HCT116 (cell line): ENCODE measurements around the gene PIP4K2C. TPM values are rescaled to one million over a fixed set of nuclear protein-coding genes. Genes with fewer than 3 reads are reported as not detected.

Experiments
- ATAC-seq: fragments of 200-7000 bp; cut with Tn5 transposase; 2 replicates; pipeline ENCODE4 v1.9.1; 2020; ENCODE audit warnings: mild to moderate bottlenecking, moderate library complexity
- BruUV-seq: library from RNA; stranded (reverse); fragments of 400-500 nt; replicated peaks from 2 replicates; lab custom pipeline; 2021; lab: Mats Ljungman, UMichigan
- CTCF ChIA-PET: fragments of 300-600 bp; sonication (Branson Sonifier 250); formaldehyde crosslinking; loops from one replicate; lab custom pipeline; 2021; ENCODE audit warnings: antibody characterized with exemption; lab: Charles Lee
- POLR2A ChIA-PET: fragments of 300-600, 350-600 bp; sonication (Branson Sonifier 250); formaldehyde crosslinking; loops from one replicate; lab custom pipeline; 2021; ENCODE audit warnings: antibody characterized with exemption; lab: Charles Lee
- RAD21 ChIA-PET, 2 experiments: fragments of 300-600 bp; sonication (Branson Sonifier 250); formaldehyde crosslinking; loops; one replicate each; lab custom pipeline; 2023; ENCODE audit warnings: low total read pairs in 2 of 2; ENCODE audit not compliant: uncharacterized antibody in 2 of 2, unreplicated experiment in 2 of 2, low non-redundant PET in 1 of 2; lab: Charles Lee
- DNase-seq: peaks from one replicate; pipeline ENCODE4 v3.0.0-alpha.2; 2010; ENCODE audit warnings: low read depth, low spot score
- H2AFZ ChIP-seq: fragments of 200-600 bp; shearing (Covaris generic), sonication (generic); 2 replicates; pipeline ENCODE4 v1.6.1; 2017; ENCODE audit warnings: low read depth, mixed run types, mixed read lengths, antibody characterized with exemption, low read length; ENCODE audit not compliant: poor library complexity, severe bottlenecking
- H3K27ac ChIP-seq: 2 replicates; pipeline ENCODE4 v1.5.1; 2012; ENCODE audit warnings: low read depth, low read length
- H3K27me3 ChIP-seq: fragments of 200-600 bp; sonication (generic); 2 replicates; pipeline ENCODE4 v1.6.1; 2016; ENCODE audit warnings: mixed run types, low read length, mixed read lengths; ENCODE audit not compliant: insufficient read depth
- H3K36me3 ChIP-seq, 2 experiments: fragments of 200-500 bp in 1 of 2; fragments of 200-600 bp in 1 of 2; sonication (Bioruptor generic) in 1 of 2; sonication (generic) in 1 of 2; 2 replicates each; pipeline versions ENCODE4 v1.5.1 to v1.6.1; 2014 to 2016; ENCODE audit warnings: low read length in 2 of 2, inconsistent platforms in 1 of 2, mixed read lengths in 1 of 2, mixed run types in 1 of 2; ENCODE audit not compliant: insufficient read depth in 2 of 2, control insufficient read depth in 1 of 2
- H3K4me1 ChIP-seq, 2 experiments: fragments of 200-600 bp in 1 of 2; sonication (generic) in 1 of 2; 2 replicates each; pipeline versions ENCODE4 v1.5.1 to v1.6.1; 2012 to 2017; ENCODE audit warnings: low read length in 2 of 2, inconsistent platforms in 1 of 2, mild to moderate bottlenecking in 1 of 2, mixed read lengths in 1 of 2, mixed run types in 1 of 2, moderate library complexity in 1 of 2; ENCODE audit not compliant: insufficient read depth in 2 of 2, control insufficient read depth in 1 of 2
- H3K4me2 ChIP-seq: fragments of 200-600 bp; sonication (generic); 2 replicates; pipeline ENCODE4 v1.6.1; 2017; ENCODE audit warnings: mixed run types, low read length, mixed read lengths
- H3K4me3 ChIP-seq, 2 experiments: fragments of 200-600 bp in 1 of 2; sonication (generic) in 1 of 2; replicated peaks in 1 of 2; 2 replicates each; pipeline ENCODE4 v1.5.1; 2011 to 2016; ENCODE audit warnings: low read length in 2 of 2, control low read depth in 1 of 2, low read depth in 1 of 2, mild to moderate bottlenecking in 1 of 2, mixed read lengths in 1 of 2, mixed run types in 1 of 2
- H3K79me2 ChIP-seq: fragments of 200-600 bp; sonication (generic); 2 replicates; pipeline ENCODE4 v1.6.1; 2017; ENCODE audit warnings: mild to moderate bottlenecking, mixed run types, low read length, moderate library complexity, mixed read lengths; ENCODE audit not compliant: insufficient read depth
- H3K9ac ChIP-seq: fragments of 200-600 bp; sonication (generic); 2 replicates; pipeline ENCODE4 v1.6.1; 2016; ENCODE audit warnings: low read length, mixed read lengths
- H3K9me2 ChIP-seq: fragments of 200-600 bp; sonication (generic), shearing (Covaris generic); 2 replicates; pipeline ENCODE4 v1.6.1; 2017; ENCODE audit warnings: mixed run types, mild to moderate bottlenecking, moderate library complexity; ENCODE audit not compliant: insufficient read depth
- H3K9me3 ChIP-seq, 2 experiments: fragments of 200-500 bp in 1 of 2; fragments of 200-600 bp in 1 of 2; sonication (Bioruptor generic) in 1 of 2; sonication (generic) in 1 of 2; 2 replicates each; pipeline ENCODE4 v1.6.1; 2014 to 2017; ENCODE audit warnings: low read length in 2 of 2, mixed read lengths in 2 of 2, inconsistent platforms in 1 of 2, low read depth in 1 of 2, mild to moderate bottlenecking in 1 of 2, mixed run types in 1 of 2, moderate library complexity in 1 of 2; ENCODE audit not compliant: control insufficient read depth in 1 of 2, insufficient read depth in 1 of 2
- H4K20me1 ChIP-seq: fragments of 200-600 bp; sonication (generic), shearing (Covaris generic); 2 replicates; pipeline ENCODE4 v1.6.1; 2017; ENCODE audit warnings: mixed run types, mild to moderate bottlenecking, moderate library complexity; ENCODE audit not compliant: insufficient read depth
- CBX3 ChIP-seq: IDR thresholded peaks from 2 replicates; pipeline ENCODE4 v1.6.1; 2012; ENCODE audit warnings: low read depth
- CEBPB ChIP-seq: IDR thresholded peaks from 2 replicates; pipeline ENCODE4 v1.6.1; 2012; ENCODE audit warnings: low read depth
- EGR1 ChIP-seq: IDR thresholded peaks from 2 replicates; pipeline ENCODE4 v1.6.1; 2012; ENCODE audit warnings: low read depth
- JUND ChIP-seq: IDR thresholded peaks from 2 replicates; pipeline ENCODE4 v1.6.1; 2012
- MAX ChIP-seq: IDR thresholded peaks from 2 replicates; pipeline ENCODE4 v1.6.1; 2012
- POLR2A ChIP-seq: IDR thresholded peaks from 2 replicates; pipeline ENCODE4 v1.7.0; 2011; ENCODE audit warnings: borderline replicate concordance; ENCODE audit not compliant: insufficient read depth, insufficient read length; ENCODE audit errors: extremely low read depth
- SP1 ChIP-seq: IDR thresholded peaks from 2 replicates; pipeline ENCODE4 v1.6.1; 2012; ENCODE audit warnings: low read depth
- SRF ChIP-seq: IDR thresholded peaks from 2 replicates; pipeline ENCODE4 v1.6.1; 2012; ENCODE audit warnings: low read depth
- TCF7L2 ChIP-seq: IDR thresholded peaks from 2 replicates; pipeline ENCODE4 v1.7.0; 2011; ENCODE audit warnings: borderline replicate concordance, inconsistent platforms; ENCODE audit not compliant: insufficient read depth, insufficient read length; ENCODE audit errors: extremely low read depth
- ZFX ChIP-seq: fragments of 450-650 bp; IDR thresholded peaks from 2 replicates; pipeline ENCODE4 v1.6.1; 2017
- intact Hi-C: fragments of 100-400 bp; cut with micrococcal nuclease; formaldehyde crosslinking; loops from 2 replicates; pipeline ENCODE4 v1.10.0; 2022
- total RNA-seq: library from RNA; stranded (reverse); gene quantifications from one replicate; pipeline ENCODE4 v1.2.1, GENCODE V29; 2021; ENCODE audit not compliant: unreplicated experiment
- TF ChIP-seq, protein P1 (sequence below), 3 experiments: fragments of 200-600 bp in 1 of 3; sonication (generic) in 1 of 3; IDR thresholded peaks in 2 of 3; conservative IDR thresholded peaks in 1 of 3; 2 replicates each; pipeline ENCODE4 v1.5.1; 2012 to 2017; ENCODE audit warnings: low read depth in 2 of 3, low read length in 2 of 3, antibody characterized with exemption in 1 of 3, borderline replicate concordance in 1 of 3, control low read depth in 1 of 3, mild to moderate bottlenecking in 1 of 3, mixed read lengths in 1 of 3, mixed run types in 1 of 3, moderate library complexity in 1 of 3; ENCODE audit not compliant: insufficient read depth in 1 of 3

Gene PIP4K2C
- total RNA-seq, 1 experiment from 2014 or later, result 38.4 TPM

DNA sequence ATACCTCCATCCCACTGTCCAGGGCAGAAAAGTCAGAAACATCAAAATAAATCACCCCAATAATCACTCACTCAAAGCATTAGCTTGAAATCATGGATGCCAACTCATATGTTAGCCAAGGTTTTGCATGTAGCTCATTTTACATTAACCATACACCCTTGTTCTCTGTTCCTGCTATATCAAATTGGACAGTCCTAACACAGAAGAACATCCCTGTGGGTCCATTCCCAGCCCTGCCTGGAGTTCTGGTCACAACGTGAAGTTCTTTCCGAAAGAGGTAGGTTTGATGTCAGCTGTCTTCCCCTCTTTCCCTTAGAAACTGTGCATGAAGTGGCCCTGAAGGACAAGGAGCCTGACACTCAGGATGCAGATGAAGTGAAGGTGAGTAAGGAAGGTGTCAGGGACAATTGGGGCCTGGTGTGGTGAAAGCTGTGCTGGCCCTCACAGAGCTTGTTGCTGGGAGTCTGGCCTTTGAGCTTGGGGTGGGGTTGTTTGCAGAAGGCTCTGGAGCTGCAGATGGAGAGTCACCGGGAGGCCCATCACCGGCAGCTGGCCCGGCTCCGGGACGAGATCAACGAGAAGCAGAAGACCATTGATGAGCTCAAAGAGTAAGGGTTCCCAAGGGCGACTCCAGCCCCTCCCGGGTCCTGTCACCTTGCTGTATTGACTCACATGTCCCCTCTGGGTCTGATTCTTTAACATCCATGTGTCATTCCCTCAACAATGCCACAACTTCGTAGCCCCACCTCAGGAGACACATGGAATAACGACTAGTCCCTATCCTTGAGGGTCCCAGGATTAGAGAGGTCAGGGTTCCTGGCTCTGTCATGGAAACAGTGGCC lies 15.0 kb upstream of the PIP4K2C start:
- TF ChIP-seq SRF, result no peak
- no peak for TF ChIP-seq JUND
- no peak for TF ChIP-seq SP1
- no peak for TF ChIP-seq CBX3
- TF ChIP-seq MAX, result no peak
- no peak for TF ChIP-seq ZFX
- TF ChIP-seq CEBPB, result no peak
- no peak for TF ChIP-seq POLR2A
- no peak for TF ChIP-seq EGR1
- TF ChIP-seq TCF7L2, result no peak
- TF ChIP-seq, protein P1, sequence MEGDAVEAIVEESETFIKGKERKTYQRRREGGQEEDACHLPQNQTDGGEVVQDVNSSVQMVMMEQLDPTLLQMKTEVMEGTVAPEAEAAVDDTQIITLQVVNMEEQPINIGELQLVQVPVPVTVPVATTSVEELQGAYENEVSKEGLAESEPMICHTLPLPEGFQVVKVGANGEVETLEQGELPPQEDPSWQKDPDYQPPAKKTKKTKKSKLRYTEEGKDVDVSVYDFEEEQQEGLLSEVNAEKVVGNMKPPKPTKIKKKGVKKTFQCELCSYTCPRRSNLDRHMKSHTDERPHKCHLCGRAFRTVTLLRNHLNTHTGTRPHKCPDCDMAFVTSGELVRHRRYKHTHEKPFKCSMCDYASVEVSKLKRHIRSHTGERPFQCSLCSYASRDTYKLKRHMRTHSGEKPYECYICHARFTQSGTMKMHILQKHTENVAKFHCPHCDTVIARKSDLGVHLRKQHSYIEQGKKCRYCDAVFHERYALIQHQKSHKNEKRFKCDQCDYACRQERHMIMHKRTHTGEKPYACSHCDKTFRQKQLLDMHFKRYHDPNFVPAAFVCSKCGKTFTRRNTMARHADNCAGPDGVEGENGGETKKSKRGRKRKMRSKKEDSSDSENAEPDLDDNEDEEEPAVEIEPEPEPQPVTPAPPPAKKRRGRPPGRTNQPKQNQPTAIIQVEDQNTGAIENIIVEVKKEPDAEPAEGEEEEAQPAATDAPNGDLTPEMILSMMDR (IDR thresholded peaks at IDR 0.05 in 2 of 3, conservative IDR thresholded peaks at IDR 0.05 in 1 of 3; ENCODE audit: borderline replicate concordance in 1 of 3, insufficient read depth in 1 of 3, low read depth in 2 of 3, low read length in 2 of 3), result no peak
- peaks cover 0 to 14% of the 10 kb centered on the region in 2 experiments; a peak in 2 of 4 replicates for H3K36me3 ChIP-seq
- RAD21 ChIA-PET, result no interaction called here
- no peaks in the 10 kb centered on the region for H4K20me1 ChIP-seq
- POLR2A ChIA-PET, result no interaction called here
- no peak overlapping the region for H3K9ac ChIP-seq
- BruUV-seq, result no TSS peak
- no peak overlapping the region for H2AFZ ChIP-seq
- H3K9me3 ChIP-seq, result no peaks in the 10 kb centered on the region
- H3K27me3 ChIP-seq, result no peaks in the 10 kb centered on the region
- no peaks in the 10 kb centered on the region for H3K79me2 ChIP-seq
- ATAC-seq, result no peak
- no peaks in the 10 kb centered on the region for H3K4me1 ChIP-seq
- CTCF ChIA-PET, result no interaction called here
- intact Hi-C loops, result no loop called here
- no peak overlapping the region for H3K4me2 ChIP-seq
- H3K27ac ChIP-seq, result no peak overlapping the region
- no peak overlapping the region for H3K4me3 ChIP-seq
- H3K9me2 ChIP-seq, result no peaks in the 10 kb centered on the region
- DNase-seq, result no peak
